ENCODE measurements around the gene GNAO1.
"Not testable (repeated sequence)": the region's sequence is repeated elsewhere in the genome, so short reads cannot be mapped to it uniquely, and the experiment has no call there.

The GNAO1 gene

GRCh38 chr16:56363181-56363716 is 172.0 kb downstream of the GNAO1 start:
- DNase-seq (ENCODE audit: low read depth in 3 of 3): no peak

GRCh38 chr16:56363781-56364565 is 172.7 kb downstream of the GNAO1 start:
- no peak for DNase-seq (ENCODE audit: low read depth in 3 of 3)

- DNase-seq (ENCODE audit: low read depth in 3 of 3): no peak
Observed at GRCh38 chr16:56364865-56365264, 173.6 kb downstream of the GNAO1 start.

GRCh38 chr16:56365552-56365951 is 174.3 kb downstream of the GNAO1 start:
- no peak for DNase-seq (ENCODE audit: low read depth in 3 of 3)

GRCh38 chr16:56366945-56367344 is 175.7 kb downstream of the GNAO1 start:
- no peak for DNase-seq (ENCODE audit: low read depth in 3 of 3)

GRCh38 chr16:56367764-56368163 is 176.5 kb downstream of the GNAO1 start:
- DNase-seq (ENCODE audit: low read depth in 3 of 3): no peak

GRCh38 chr16:56368545-56368944 is 177.3 kb downstream of the GNAO1 start:
- no peak for DNase-seq (ENCODE audit: low read depth in 3 of 3)

GRCh38 chr16:56369202-56369601 is 177.9 kb downstream of the GNAO1 start:
- no peak for DNase-seq (ENCODE audit: low read depth in 3 of 3)

- DNase-seq (ENCODE audit: low read depth in 3 of 3): no peak
Observed at GRCh38 chr16:56370185-56370874, 179.0 kb downstream of the GNAO1 start.

- DNase-seq (ENCODE audit: low read depth in 3 of 3): no peak
Observed at GRCh38 chr16:56370875-56371659, 179.8 kb downstream of the GNAO1 start.

- DNase-seq (ENCODE audit: low read depth in 3 of 3): no peak
Observed at GRCh38 chr16:56371660-56371937, 180.3 kb downstream of the GNAO1 start.

GRCh38 chr16:56372013-56372634 is 180.8 kb downstream of the GNAO1 start:
- DNase-seq (ENCODE audit: low read depth in 3 of 3): no peak

GRCh38 chr16:56373003-56373402 is 181.7 kb downstream of the GNAO1 start:
- DNase-seq (ENCODE audit: low read depth in 3 of 3): no peak

- DNase-seq (ENCODE audit: low read depth in 3 of 3): not testable (repeated sequence)
Observed at GRCh38 chr16:56375792-56376191, 184.5 kb downstream of the GNAO1 start.

GRCh38 chr16:56379044-56379443 is 187.8 kb downstream of the GNAO1 start:
- not testable (repeated sequence) for DNase-seq (ENCODE audit: low read depth in 3 of 3)

GRCh38 chr16:56380778-56381485 is 189.6 kb downstream of the GNAO1 start:
- not testable (repeated sequence) for DNase-seq (ENCODE audit: low read depth in 3 of 3)

- DNase-seq (ENCODE audit: low read depth in 3 of 3): no peak
Observed at GRCh38 chr16:56382459-56382858, 191.2 kb downstream of the GNAO1 start.

- no peak for DNase-seq (ENCODE audit: low read depth in 3 of 3)
Observed at GRCh38 chr16:56382901-56383355, 191.6 kb downstream of the GNAO1 start.

GRCh38 chr16:56384074-56384721 is 192.9 kb downstream of the GNAO1 start:
- no peak for DNase-seq (ENCODE audit: low read depth in 3 of 3)

- DNase-seq (ENCODE audit: low read depth in 3 of 3): no peak
Observed at GRCh38 chr16:56387396-56387795, 196.1 kb downstream of the GNAO1 start.

- no peak for DNase-seq (ENCODE audit: low read depth in 3 of 3)
Observed at GRCh38 chr16:56388209-56388608, 196.9 kb downstream of the GNAO1 start.
